OCI-LY3 (cell line): ENCODE results near the gene NOP56.

Experiments
- H2AFZ ChIP-seq: fragments of 200-600, 300-600 bp; shearing (Covaris generic); 2 replicates; pipeline ENCODE4 v1.6.0; 2014; ENCODE audit warnings: antibody characterized with exemption, low read depth, low read length
- H3K27ac ChIP-seq: fragments of 200-600, 300-600 bp; sonication (generic); 2 replicates; pipeline ENCODE4 v1.5.1; 2014; ENCODE audit warnings: mild to moderate bottlenecking, low read length, moderate library complexity, mixed read lengths
- H3K27me3 ChIP-seq: fragments of 200-600, 300-600 bp; sonication (generic); 2 replicates; pipeline ENCODE4 v1.6.1; 2014; ENCODE audit warnings: low read depth, low read length, mixed read lengths
- H3K36me3 ChIP-seq: fragments of 200-600, 300-600 bp; sonication (generic); replicated peaks from 2 replicates; pipeline ENCODE3; 2014; ENCODE audit warnings: low read depth, low read length, mixed read lengths
- H3K4me1 ChIP-seq: fragments of 300-600, 200-600 bp; sonication (generic); 2 replicates; pipeline ENCODE4 v1.6.1; 2014; ENCODE audit warnings: low read length, mixed read lengths
- H3K4me2 ChIP-seq: fragments of 200-600, 300-600 bp; sonication (generic); 2 replicates; pipeline ENCODE4 v1.6.1; 2014; ENCODE audit warnings: low read length, mixed read lengths
- H3K4me3 ChIP-seq: fragments of 300-600, 200-600 bp; sonication (generic); 2 replicates; pipeline ENCODE4 v1.5.1; 2014; ENCODE audit warnings: antibody characterized with exemption, mild to moderate bottlenecking, low read length, moderate library complexity
- H3K79me2 ChIP-seq: fragments of 300-600, 200-600 bp; shearing (Covaris generic); 2 replicates; pipeline ENCODE4 v1.6.1; 2014; ENCODE audit warnings: mild to moderate bottlenecking, low read length, mixed read lengths
- H3K9ac ChIP-seq: fragments of 300-600, 200-600 bp; shearing (Covaris generic); 2 replicates; pipeline ENCODE4 v1.6.0; 2014; ENCODE audit warnings: mild to moderate bottlenecking, low read length, moderate library complexity
- H3K9me3 ChIP-seq: fragments of 200-600, 300-600 bp; shearing (Covaris generic); 2 replicates; pipeline ENCODE4 v1.6.1; 2014; ENCODE audit warnings: low read length, mixed read lengths; ENCODE audit not compliant: insufficient read depth
- H4K20me1 ChIP-seq: fragments of 200-600, 300-600 bp; sonication (generic); 2 replicates; pipeline ENCODE4 v1.6.1; 2016; ENCODE audit warnings: low read length, mixed read lengths; ENCODE audit not compliant: insufficient read depth
- EZH2phosphoT487 ChIP-seq: fragments of 200-600 bp; shearing (Covaris generic); IDR thresholded peaks from 2 replicates; pipeline ENCODE4 v1.6.1; 2018; ENCODE audit warnings: antibody characterized with exemption, mixed run types, low read depth
- TF ChIP-seq, protein P1 (sequence below): fragments of 200-600, 300-600 bp; sonication (generic); IDR thresholded peaks from 2 replicates; pipeline ENCODE4 v1.5.1; 2014; ENCODE audit warnings: antibody characterized with exemption, low read length, low read depth

NOP56 gene

GRCh38 chr20:2606507-2607006, 45.9 kb upstream of the NOP56 start:
- Histone ChIP-seq H3K9ac (no peak overlapping the region), H3K4me2 (no peak overlapping the region), H3K36me3 (no peaks in the 10 kb centered on the region), H3K27me3 (peaks cover 10% of the 10 kb centered on the region), H3K79me2 (no peaks in the 10 kb centered on the region), H4K20me1 (no peaks in the 10 kb centered on the region), H3K27ac (no peak overlapping the region), H3K9me3 (peaks cover 9% of the 10 kb centered on the region; the same call in 1 of the 2 replicates), H3K4me1 (no peaks in the 10 kb centered on the region), H3K4me3 (no peak overlapping the region), H2AFZ (no peak overlapping the region)
- no peak for TF ChIP-seq EZH2phosphoT487
- TF ChIP-seq, protein P1, sequence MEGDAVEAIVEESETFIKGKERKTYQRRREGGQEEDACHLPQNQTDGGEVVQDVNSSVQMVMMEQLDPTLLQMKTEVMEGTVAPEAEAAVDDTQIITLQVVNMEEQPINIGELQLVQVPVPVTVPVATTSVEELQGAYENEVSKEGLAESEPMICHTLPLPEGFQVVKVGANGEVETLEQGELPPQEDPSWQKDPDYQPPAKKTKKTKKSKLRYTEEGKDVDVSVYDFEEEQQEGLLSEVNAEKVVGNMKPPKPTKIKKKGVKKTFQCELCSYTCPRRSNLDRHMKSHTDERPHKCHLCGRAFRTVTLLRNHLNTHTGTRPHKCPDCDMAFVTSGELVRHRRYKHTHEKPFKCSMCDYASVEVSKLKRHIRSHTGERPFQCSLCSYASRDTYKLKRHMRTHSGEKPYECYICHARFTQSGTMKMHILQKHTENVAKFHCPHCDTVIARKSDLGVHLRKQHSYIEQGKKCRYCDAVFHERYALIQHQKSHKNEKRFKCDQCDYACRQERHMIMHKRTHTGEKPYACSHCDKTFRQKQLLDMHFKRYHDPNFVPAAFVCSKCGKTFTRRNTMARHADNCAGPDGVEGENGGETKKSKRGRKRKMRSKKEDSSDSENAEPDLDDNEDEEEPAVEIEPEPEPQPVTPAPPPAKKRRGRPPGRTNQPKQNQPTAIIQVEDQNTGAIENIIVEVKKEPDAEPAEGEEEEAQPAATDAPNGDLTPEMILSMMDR, result no peak

DNA sequence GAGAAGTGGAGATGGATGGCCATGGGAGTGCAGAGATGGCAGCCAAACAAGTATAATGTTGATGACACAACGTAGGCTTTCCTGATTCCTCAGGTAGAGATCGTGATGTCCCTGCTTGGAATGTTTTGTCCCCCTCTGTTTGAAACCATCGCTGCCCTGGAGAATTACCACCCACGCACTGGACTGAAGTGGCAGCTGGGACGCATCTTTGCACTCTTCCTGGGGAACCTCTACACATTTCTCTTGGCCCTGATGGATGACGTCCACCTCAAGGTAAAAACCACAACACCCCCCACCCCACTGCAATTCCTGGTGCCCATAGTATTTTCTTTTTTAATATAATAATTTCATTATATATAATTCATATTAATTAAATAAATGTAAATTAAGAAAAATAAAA, 42.1 kb upstream of the NOP56 start:
- Histone ChIP-seq H3K9ac (no peak overlapping the region), H3K4me2 (no peak overlapping the region), H3K27me3 (peaks cover 28% of the 10 kb centered on the region), H3K79me2 (no peaks in the 10 kb centered on the region), H3K9me3 (peaks cover 8% of the 10 kb centered on the region; the same call in 1 of the 2 replicates), H3K27ac (no peak overlapping the region), H2AFZ (no peak overlapping the region), H4K20me1 (no peaks in the 10 kb centered on the region), H3K36me3 (no peaks in the 10 kb centered on the region), H3K4me1 (no peaks in the 10 kb centered on the region), H3K4me3 (no peak overlapping the region)
- no peak for TF ChIP-seq EZH2phosphoT487
- TF ChIP-seq, protein P1, result no peak

GRCh38 chr20:2610941-2611720, 41.3 kb upstream of the NOP56 start:
- H3K27ac ChIP-seq, result no peak overlapping the region
- H4K20me1 ChIP-seq, result no peaks in the 10 kb centered on the region
- H3K27me3 ChIP-seq, result peaks cover 34% of the 10 kb centered on the region
- H3K4me3 ChIP-seq, result no peak overlapping the region
- H3K9me3 ChIP-seq, result peaks cover 7% of the 10 kb centered on the region; the same call in 1 of the 2 replicates
- TF ChIP-seq, protein P1, result no peak
- no peak for TF ChIP-seq EZH2phosphoT487
- H3K36me3 ChIP-seq, result no peaks in the 10 kb centered on the region
- H3K79me2 ChIP-seq, result no peaks in the 10 kb centered on the region
- H3K4me1 ChIP-seq, result no peaks in the 10 kb centered on the region
- no peak overlapping the region for H2AFZ ChIP-seq
- no peak overlapping the region for H3K4me2 ChIP-seq
- H3K9ac ChIP-seq, result no peak overlapping the region

- Histone ChIP-seq H3K4me1 (peaks cover 4% of the 10 kb centered on the region), H3K36me3 (no peaks in the 10 kb centered on the region), H4K20me1 (no peaks in the 10 kb centered on the region), H2AFZ (no peak overlapping the region), H3K9me3 (peaks cover 4% of the 10 kb centered on the region; the same call in 1 of the 2 replicates), H3K79me2 (no peaks in the 10 kb centered on the region), H3K27me3 (peaks cover 43% of the 10 kb centered on the region), H3K4me2 (no peak overlapping the region), H3K9ac (no peak overlapping the region), H3K27ac (no peak overlapping the region), H3K4me3 (no peak overlapping the region)
- TF ChIP-seq EZH2phosphoT487, result no peak
- TF ChIP-seq, protein P1, result no peak
Observed at GRCh38 chr20:2612073-2612472, 40.4 kb upstream of the NOP56 start.
